ENCODE results near the gene LRMDA.

The LRMDA gene

DNA sequence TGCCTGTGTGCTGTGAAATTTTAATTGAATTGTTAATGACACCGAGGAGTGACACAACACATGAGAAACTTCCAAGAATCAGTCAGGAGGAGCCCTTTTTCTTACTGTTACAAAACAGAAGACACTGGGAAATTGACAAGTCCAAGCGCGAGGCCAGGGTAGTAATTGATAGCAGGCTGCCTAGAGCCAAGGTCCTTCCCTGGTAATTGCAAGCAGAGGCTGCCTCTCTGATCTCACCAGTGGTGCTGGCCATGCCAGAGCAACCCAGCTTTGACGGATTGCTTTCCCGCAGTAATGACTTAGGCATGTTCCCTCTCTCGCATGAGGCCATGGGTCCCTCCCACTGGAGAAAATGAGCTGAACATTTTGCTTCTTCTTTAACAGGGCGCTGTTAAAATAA lies 111.5 kb downstream of the LRMDA start:
- DNase-seq, result no peak

- DNase-seq, result no peak
Observed at GRCh38 chr10:75544386-75544785, 113.0 kb downstream of the LRMDA start.

GRCh38 chr10:75544993-75545706 lies 113.7 kb downstream of the LRMDA start:
- DNase-seq, result no peak

- no peak for DNase-seq
Observed at GRCh38 chr10:75546004-75546403, 114.6 kb downstream of the LRMDA start.

GRCh38 chr10:75547391-75548298 lies 116.2 kb downstream of the LRMDA start:
- DNase-seq, result no peak

- DNase-seq, result no peak
Observed at GRCh38 chr10:75548356-75548755, 116.9 kb downstream of the LRMDA start.

- no peak for DNase-seq
Observed at GRCh38 chr10:75550191-75550590, 118.8 kb downstream of the LRMDA start.

DNA sequence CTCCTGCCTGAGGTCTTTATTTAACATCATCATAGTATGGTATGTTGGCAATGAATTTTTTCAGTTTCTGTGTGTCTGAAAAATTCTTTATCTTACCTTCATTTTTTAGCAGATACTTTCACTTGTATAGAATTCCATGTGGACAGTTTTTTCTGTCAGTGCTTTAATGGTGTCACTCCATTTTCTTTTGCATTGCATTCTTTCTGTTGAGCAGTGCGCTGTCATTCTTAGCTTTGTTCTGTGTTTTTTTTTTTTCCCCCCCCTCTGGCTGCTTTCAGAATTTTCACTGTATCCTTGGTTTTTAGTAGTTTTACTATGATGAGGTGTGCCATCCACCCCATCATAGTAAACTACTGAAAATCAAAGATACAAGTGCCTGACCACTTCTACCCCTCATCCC lies 120.7 kb downstream of the LRMDA start:
- no peak for DNase-seq

DNA sequence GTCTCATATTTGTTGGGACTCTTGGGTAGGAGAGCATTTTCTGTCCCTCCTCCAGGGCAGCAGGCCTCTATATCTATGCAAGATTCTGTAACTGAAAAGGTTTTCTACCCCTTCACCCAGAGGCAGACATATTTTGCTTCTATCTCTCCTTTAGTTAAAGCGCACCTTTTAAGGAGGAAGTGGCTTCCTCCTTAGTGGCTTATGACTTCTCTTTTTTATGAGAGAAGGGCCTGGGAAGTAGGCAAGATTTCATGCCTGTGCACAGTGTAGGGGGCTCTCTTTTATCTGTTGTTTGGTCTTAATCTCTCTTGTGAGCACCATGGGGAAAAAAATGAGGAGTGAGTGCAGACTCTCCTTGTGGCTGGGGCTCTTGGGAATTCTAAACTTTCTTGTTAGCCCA lies 122.1 kb downstream of the LRMDA start:
- no peak for DNase-seq

DNA sequence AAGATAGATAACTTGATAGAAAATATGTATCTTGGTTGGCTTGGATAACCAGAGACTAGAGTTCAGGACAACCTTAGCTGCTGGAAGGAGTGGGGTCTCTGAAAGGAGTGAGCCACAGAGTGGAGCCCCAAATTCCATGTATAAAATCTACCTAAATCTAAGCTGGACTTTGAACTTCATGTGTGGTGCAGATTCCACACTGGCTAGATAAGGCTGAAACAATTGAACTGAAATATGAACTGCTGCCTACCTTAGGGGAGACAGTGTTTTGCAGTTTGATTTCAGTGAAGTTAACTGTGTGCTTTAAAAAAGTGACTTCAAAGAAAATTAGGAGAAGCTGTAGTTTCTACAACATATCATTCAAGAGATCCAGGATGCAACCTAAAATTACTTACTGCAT lies 123.9 kb downstream of the LRMDA start:
- DNase-seq, result no peak

DNA sequence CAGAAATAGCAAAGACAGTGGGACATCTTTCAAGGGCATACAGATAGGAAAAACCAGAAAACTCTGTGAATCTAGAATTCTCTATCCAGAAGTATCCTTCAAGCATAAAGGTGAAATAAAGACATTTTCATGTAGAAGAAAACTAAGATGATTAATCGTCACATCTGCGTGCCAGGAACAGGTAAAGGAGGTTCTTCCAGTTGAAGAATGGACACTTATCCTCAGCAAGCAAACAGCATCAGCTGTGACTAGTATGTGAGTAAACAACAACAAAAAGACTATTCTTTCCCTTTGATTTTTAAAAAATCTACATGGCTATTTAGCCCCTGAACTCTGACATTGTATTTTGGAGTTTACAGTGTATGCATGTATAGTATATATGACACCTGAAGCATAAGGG lies 124.9 kb downstream of the LRMDA start:
- DNase-seq, result no peak

DNA sequence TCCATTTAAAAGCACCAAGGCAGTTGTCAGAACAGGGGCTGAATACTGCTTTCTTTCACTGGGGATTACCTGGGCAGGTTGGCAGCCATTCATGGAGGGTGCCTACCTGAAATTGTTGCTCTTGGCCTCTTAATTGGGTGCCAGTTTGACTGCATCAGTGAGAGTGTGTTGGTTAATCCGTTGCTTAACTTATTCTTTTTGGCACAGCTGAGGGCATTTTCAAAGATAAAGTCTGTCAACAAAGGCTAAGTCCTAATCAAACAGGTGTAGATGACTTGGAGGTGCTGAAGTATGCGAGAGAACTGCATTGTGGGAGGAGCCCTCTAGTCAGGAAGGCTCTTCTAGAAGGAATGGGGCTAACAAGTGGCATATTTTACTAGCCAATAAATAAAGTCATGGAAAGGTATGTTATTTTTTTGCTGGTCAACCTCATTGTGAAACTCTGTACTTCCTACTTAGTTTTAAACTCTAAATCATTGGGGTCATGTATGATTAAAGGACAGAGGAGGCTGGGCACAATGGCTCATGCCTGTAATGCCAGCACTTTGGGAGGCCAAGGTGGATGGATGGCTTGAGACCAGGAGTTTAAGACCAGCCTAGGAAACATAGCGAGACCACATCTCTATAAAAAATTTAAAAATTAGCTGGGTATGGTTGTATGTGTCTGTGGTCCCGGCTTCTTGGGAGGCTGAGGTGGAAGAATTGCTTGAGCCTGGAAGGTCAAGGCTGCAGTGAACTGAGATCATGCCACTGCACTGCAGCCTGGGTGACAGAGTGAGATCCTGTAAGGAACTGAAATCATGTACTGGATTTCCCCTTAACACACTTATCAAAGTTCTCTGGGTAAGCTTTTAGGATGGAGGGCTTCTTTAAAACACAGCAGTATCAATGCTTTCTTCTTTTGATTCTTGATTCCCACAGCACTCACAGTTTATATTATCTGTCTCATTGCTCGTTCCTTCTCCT lies 134.1 kb downstream of the LRMDA start:
- DNase-seq, result no peak

DNA sequence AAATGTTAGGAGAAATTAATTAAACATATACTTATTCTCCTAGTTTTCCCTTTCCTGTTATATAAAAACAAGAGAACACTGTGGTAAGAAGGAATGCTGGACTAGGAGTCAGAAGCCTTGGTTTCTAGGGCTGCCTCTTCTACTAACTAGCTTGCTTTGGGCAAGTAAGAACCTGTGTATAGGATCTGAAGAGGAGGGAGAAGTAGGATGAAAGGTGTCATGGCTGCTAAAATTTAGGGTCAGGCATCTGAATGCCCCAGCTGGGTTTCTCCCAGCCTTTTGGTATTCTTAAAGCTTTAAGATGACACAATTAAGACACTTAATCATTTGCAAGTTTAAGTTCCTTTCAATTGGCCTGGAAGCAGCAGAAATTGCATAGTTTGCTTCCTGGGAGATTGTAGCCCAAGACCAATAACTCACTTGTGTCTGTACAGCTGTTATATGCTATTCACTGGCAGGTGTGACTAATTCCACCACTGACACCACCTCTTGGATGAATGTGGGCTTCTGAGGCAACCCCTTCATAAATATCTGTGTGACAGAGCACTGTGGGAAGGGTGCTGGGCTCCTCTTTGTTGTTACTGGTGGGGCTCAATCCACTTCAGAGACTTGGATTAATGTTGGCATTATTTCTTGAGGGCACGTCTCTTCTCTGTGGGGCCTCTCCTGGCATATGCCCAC lies 137.2 kb downstream of the LRMDA start:
- no peak for DNase-seq

DNA sequence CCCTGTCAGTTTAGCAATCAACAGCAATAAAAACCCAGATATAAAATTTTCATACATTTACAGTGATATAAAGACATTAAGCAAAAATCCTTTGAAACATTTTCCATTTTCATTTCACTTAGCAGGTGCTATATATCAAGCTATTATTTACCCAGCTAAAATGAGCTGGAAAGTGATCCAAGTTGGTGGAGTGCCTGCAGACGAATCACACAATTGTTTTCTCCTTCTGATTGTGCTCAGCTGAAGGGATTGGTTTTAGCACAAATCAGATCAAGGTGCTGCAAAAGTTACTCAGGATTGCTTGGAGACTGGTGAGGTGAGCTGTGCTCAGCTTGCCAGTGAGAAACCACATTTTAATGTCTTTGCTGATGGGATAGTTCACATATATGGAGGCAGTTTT lies 138.1 kb downstream of the LRMDA start:
- DNase-seq, result no peak

DNA sequence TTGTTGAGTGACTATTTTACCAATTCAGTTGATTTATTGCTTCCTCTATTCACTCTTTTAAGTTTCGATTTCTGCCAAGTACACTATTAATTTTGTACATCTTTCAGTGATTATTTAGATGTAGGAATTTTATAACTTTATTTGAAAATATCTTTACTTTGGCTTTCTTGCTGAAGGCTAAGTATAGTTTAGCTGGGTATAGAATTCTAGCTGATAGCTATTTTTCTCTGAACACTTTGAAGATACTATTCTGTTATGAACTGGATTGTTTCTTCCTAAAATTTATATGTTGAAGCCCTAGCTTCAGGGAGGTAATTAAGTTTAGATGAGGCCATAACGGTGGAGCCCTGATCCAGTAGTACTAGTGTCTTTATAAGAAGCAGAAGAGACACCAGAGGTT lies 141.1 kb downstream of the LRMDA start:
- no peak for DNase-seq

GRCh38 chr10:75575940-75576339 lies 144.5 kb downstream of the LRMDA start:
- no peak for DNase-seq

- no peak for DNase-seq
Observed at GRCh38 chr10:75582102-75582501, 150.7 kb downstream of the LRMDA start.

DNA sequence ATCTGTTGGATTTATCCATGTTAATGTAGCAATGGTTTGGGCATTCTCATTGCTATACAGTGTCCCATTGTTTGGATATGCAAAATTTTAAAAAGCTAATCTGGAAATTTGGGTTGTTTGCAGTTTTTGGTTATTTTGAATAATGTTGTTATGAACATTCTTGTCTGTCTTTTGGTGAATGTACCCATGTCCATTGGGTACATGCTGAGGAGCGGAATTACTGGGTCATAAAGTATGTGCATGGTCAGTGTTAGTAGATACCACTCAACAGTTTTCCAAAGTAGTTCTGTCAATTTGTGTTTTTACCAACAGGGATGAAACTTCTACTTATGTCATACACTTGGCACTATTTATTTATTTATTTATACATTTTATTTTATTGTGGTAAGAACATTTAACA lies 153.9 kb downstream of the LRMDA start:
- no peak for DNase-seq

- DNase-seq, result no peak
Observed at GRCh38 chr10:75586814-75587213, 155.4 kb downstream of the LRMDA start.

DNA sequence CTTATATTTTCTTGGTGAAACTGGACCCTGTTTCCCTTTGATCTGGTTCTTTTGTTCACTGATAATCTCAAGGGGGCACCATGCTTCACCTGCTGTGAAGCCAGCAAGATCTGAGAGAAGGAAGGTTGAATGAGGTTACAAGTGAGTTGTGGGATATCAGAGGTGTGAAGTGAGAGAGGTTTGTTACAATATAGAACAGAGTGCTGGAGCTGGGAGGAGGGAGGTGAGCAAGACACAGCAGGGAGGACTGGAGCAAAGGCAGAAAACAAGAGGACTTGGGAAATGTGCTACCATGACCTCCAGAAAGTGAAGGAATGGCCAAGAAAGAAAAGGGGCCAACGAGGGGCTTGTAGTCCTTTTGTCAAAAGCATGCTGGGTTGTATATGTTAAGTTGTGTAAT lies 156.6 kb downstream of the LRMDA start:
- DNase-seq, result no peak

DNA sequence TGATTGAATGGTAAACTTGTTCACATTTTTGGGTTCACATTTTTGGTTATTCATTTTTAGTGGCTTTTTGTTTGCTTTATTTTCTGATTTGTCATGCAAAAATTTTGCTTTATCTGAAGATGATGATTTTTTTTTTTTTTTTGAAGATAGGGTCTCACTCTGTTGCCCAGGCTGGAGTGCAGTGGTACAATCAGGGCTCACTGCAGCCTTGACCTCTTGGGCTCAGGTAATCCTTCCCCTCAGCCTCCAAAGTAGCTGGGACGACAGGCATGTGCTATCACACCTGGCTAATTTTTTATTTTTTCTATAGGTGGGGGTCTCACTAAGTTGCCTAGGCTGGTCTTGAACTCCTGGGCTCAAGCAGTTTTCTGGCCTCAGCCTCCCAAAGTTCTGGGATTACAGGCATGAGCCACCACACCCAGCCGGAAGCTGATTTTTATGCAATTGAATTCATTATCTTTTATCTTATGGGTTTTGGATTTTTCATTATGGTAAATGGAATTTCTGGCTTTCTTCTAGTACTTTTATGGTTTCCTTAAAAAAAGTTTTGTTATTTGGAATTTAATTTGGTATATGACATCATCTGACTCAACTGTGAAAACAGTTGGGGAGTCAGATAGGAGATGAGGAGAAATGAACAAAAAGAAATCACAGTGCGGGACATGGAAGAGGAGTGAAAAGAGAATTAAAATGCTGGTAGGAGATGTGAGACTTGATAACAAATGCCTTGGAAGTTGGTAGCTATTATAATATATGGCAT lies 158.7 kb downstream of the LRMDA start:
- DNase-seq, result no peak

All from NCI-H82 (cell line).